Common myeloid progenitor, CD34-positive (primary cell): ENCODE data around the gene PLEKHA7.

Experiments used
- CTCF ChIA-PET: fragments of 350-600 bp; sonication (Branson Sonifier 250); formaldehyde crosslinking; loops from one replicate; lab custom pipeline; 2021; ENCODE audit warnings: antibody characterized with exemption; lab: Charles Lee
- POLR2A ChIA-PET: fragments of 350-600 bp; sonication (Branson Sonifier 250); formaldehyde crosslinking; loops from one replicate; lab custom pipeline; 2021; ENCODE audit warnings: antibody characterized with exemption; lab: Charles Lee
- DNase-seq, 3 donors: peaks; one replicate each; pipeline versions ENCODE4 v3.0.0 to v3.0.0-alpha.2; 2013
- H3K27ac ChIP-seq, 2 experiments: 1 replicate in 1 of 2; 2 replicates in 1 of 2; pipeline ENCODE4 v1.7.0; 2013; ENCODE audit warnings: inconsistent platforms in 2 of 2, low read length in 2 of 2, mild to moderate bottlenecking in 2 of 2, low read depth in 1 of 2, moderate library complexity in 1 of 2; ENCODE audit not compliant: severe bottlenecking in 2 of 2, insufficient read depth in 1 of 2, poor library complexity in 1 of 2
- H3K27me3 ChIP-seq, 5 experiments: replicated peaks in 2 of 5; 1 replicate in 3 of 5; 2 replicates in 2 of 5; pipeline versions ENCODE4 v1.6.1 to v1.7.0; 2013; ENCODE audit warnings: low read length in 4 of 5, mild to moderate bottlenecking in 2 of 5, moderate library complexity in 2 of 5, inconsistent platforms in 1 of 5; ENCODE audit not compliant: insufficient read depth in 5 of 5, control insufficient read depth in 4 of 5
- H3K36me3 ChIP-seq, 4 experiments: 1 replicate in 2 of 4; 2 replicates in 2 of 4; pipeline versions ENCODE4 v1.6.1 to v1.7.0; 2013; ENCODE audit warnings: low read length in 3 of 4, control low read depth in 1 of 4, mild to moderate bottlenecking in 1 of 4; ENCODE audit not compliant: control insufficient read depth in 4 of 4, insufficient read depth in 4 of 4
- H3K4me1 ChIP-seq, 4 experiments: 1 replicate in 3 of 4; 2 replicates in 1 of 4; pipeline versions ENCODE4 v1.6.1 to v1.7.1; 2013; ENCODE audit warnings: low read length in 3 of 4, mild to moderate bottlenecking in 3 of 4, control low read depth in 1 of 4, inconsistent platforms in 1 of 4, moderate library complexity in 1 of 4; ENCODE audit not compliant: control insufficient read depth in 4 of 4, insufficient read depth in 4 of 4; ENCODE audit errors: control extremely low read depth in 1 of 4
- H3K4me3 ChIP-seq, 7 experiments: 1 replicate in 4 of 7; 2 replicates in 3 of 7; pipeline versions ENCODE4 v1.5.1 to v1.7.0; 2013; ENCODE audit warnings: mild to moderate bottlenecking in 7 of 7, low read length in 6 of 7, moderate library complexity in 6 of 7, inconsistent platforms in 2 of 7, low read depth in 2 of 7, control low read depth in 1 of 7; ENCODE audit not compliant: insufficient read depth in 4 of 7, control insufficient read depth in 1 of 7; ENCODE audit errors: extremely low read depth in 1 of 7
- H3K9me3 ChIP-seq, 5 experiments: 1 replicate in 4 of 5; 2 replicates in 1 of 5; pipeline versions ENCODE4 v1.6.1 to v1.7.1; 2013; ENCODE audit warnings: low read length in 4 of 5, mild to moderate bottlenecking in 2 of 5, inconsistent platforms in 1 of 5, low read depth in 1 of 5, moderate library complexity in 1 of 5; ENCODE audit not compliant: control insufficient read depth in 4 of 5, insufficient read depth in 2 of 5; ENCODE audit errors: control extremely low read depth in 1 of 5
- WGBS: methylation state at CpG from one replicate; pipeline ENCODE4 v1.1.5; 2013; ENCODE audit not compliant: insufficient coverage; 5-methylcytosine and 5-hydroxymethylcytosine counted together

The PLEKHA7 gene

GRCh38 chr11:16987205-16987568 is 27.0 kb downstream of the PLEKHA7 start:
- Histone ChIP-seq H3K4me1 (peaks cover 0 to 16% (median 9%) of the 10 kb centered on the region in 4 experiments), H3K36me3 (no peaks in the 10 kb centered on the region), H3K27me3 (no peaks in the 10 kb centered on the region), H3K4me3 (no peak overlapping the region), H3K27ac (no peak overlapping the region), H3K9me3 (no peaks in the 10 kb centered on the region)
- POLR2A ChIA-PET: no interaction called here
- CTCF ChIA-PET: interaction anchor here (1.0 to 1.2 kb wide), 2 partner anchors 20 to 28 kb away, joined by 3 read pairs; no protein-coding TSS in a partner anchor
- WGBS: 97% methylated on average over 3 of the region's 6 CpGs
- no peak for DNase-seq

GRCh38 chr11:16986434-16987204 is 27.6 kb downstream of the PLEKHA7 start:
- no peaks in the 10 kb centered on the region for H3K36me3 ChIP-seq
- peaks cover 0 to 16% (median 9%) of the 10 kb centered on the region in 4 experiments for H3K4me1 ChIP-seq
- ChIA-PET POLR2A (no interaction called here), CTCF (interaction anchor here (1.2 kb wide), 1 partner anchor 29 kb away, joined by 3 read pairs; no protein-coding TSS in a partner anchor)
- H3K4me3 ChIP-seq: peak overlapping the region in 1 of 7 experiments; percentile 51
- H3K27me3 ChIP-seq: no peaks in the 10 kb centered on the region
- DNase-seq: peak; percentile 38 to 79 (median 72)
- no peaks in the 10 kb centered on the region for H3K9me3 ChIP-seq
- WGBS: 11% methylated on average over 3 of the region's 5 CpGs
- no peak overlapping the region for H3K27ac ChIP-seq

GRCh38 chr11:16985297-16985696 is 28.9 kb downstream of the PLEKHA7 start:
- Histone ChIP-seq H3K4me1 (peaks cover 0 to 16% (median 9%) of the 10 kb centered on the region in 4 experiments), H3K27me3 (no peaks in the 10 kb centered on the region), H3K9me3 (no peaks in the 10 kb centered on the region), H3K27ac (no peak overlapping the region), H3K36me3 (no peaks in the 10 kb centered on the region), H3K4me3 (no peak overlapping the region)
- no peak for DNase-seq
- ChIA-PET POLR2A (no interaction called here), CTCF (interaction anchor here (1.2 kb wide), 1 partner anchor 16 kb away, joined by 4 read pairs; no protein-coding TSS in a partner anchor)
- 100% methylated on average over 1 of the region's 4 CpGs for WGBS

GRCh38 chr11:16984229-16984628 is 30.0 kb downstream of the PLEKHA7 start:
- POLR2A ChIA-PET: no interaction called here
- Histone ChIP-seq H3K4me3 (no peak overlapping the region), H3K27me3 (no peaks in the 10 kb centered on the region), H3K9me3 (no peaks in the 10 kb centered on the region), H3K4me1 (peaks cover 0 to 16% (median 9%) of the 10 kb centered on the region in 4 experiments), H3K27ac (no peak overlapping the region), H3K36me3 (no peaks in the 10 kb centered on the region)
- no peak for DNase-seq
- CTCF ChIA-PET: interaction anchor here (1.0 to 1.2 kb wide), 3 partner anchors 12 to 24 kb away, joined by 3 to 4 read pairs (median 4); no protein-coding TSS in a partner anchor
- WGBS: 100% methylated on average over 2 of the region's 2 CpGs

- no peak for DNase-seq
- no peaks in the 10 kb centered on the region for H3K36me3 ChIP-seq
- WGBS: 100% methylated on average over 1 of the region's 1 CpG
These were observed 31.4 kb downstream of the PLEKHA7 start for GRCh38 chr11:16982809-16983208.

GRCh38 chr11:16982256-16982671 is 31.9 kb downstream of the PLEKHA7 start:
- no peak for DNase-seq
- CTCF ChIA-PET: no interaction called here
- Histone ChIP-seq H3K9me3 (no peaks in the 10 kb centered on the region), H3K27ac (no peak overlapping the region), H3K27me3 (no peaks in the 10 kb centered on the region), H3K4me1 (peaks cover 0 to 14% (median 9%) of the 10 kb centered on the region in 4 experiments), H3K36me3 (no peaks in the 10 kb centered on the region), H3K4me3 (no peak overlapping the region)
- 79% methylated on average over 3 of the region's 5 CpGs for WGBS
- POLR2A ChIA-PET: no interaction called here

More at GRCh38 chr11:16982809-16983208, 31.4 kb downstream of the PLEKHA7 start:
- Histone ChIP-seq H3K27ac (no peak overlapping the region), H3K27me3 (no peaks in the 10 kb centered on the region), H3K4me3 (no peak overlapping the region), H3K9me3 (no peaks in the 10 kb centered on the region), H3K4me1 (peaks cover 0 to 16% (median 9%) of the 10 kb centered on the region in 4 experiments)
- POLR2A ChIA-PET: no interaction called here
- CTCF ChIA-PET: no interaction called here

GRCh38 chr11:16981651-16982194 is 32.5 kb downstream of the PLEKHA7 start:
- 100% methylated on average over 3 of the region's 9 CpGs for whole genome bisulfite sequencing
- POLR2A ChIA-PET: no interaction called here
- Histone ChIP-seq H3K27ac (no peak overlapping the region), H3K9me3 (no peaks in the 10 kb centered on the region), H3K27me3 (no peaks in the 10 kb centered on the region), H3K36me3 (no peaks in the 10 kb centered on the region), H3K4me3 (no peak overlapping the region), H3K4me1 (peaks cover 0 to 9% (median 7%) of the 10 kb centered on the region in 4 experiments)
- CTCF ChIA-PET: interaction anchor here (1.3 kb wide), 1 partner anchor 8 kb away, joined by 4 read pairs; no protein-coding TSS in a partner anchor
- DNase-seq: no peak
